HG03378 (cell line): ENCODE data around the gene MOB1B.
"Not testable (repeated sequence)": the region's sequence is repeated elsewhere in the genome, so short reads cannot be mapped to it uniquely, and the experiment has no call there.

Experiments used
- ATAC-seq: cut with Tn5 transposase; IDR thresholded peaks from one replicate; pipeline ENCODE4 v1.9.1; 2021; ENCODE audit warnings: mild to moderate bottlenecking, moderate library complexity; ENCODE audit not compliant: unreplicated experiment

The MOB1B gene

GRCh38 chr4:70901984-70902576 is at the start of gene MOB1B:
Gene MOB1B (plus strand): TSS chr4:70902369. CDS start chr4:70902537, 168 bp downstream.
- peak; percentile 88 for ATAC-seq

- ATAC-seq = no peak
Observed at GRCh38 chr4:70855464-70855863, 46.7 kb upstream of the MOB1B start.

- ATAC-seq = no peak
Observed at GRCh38 chr4:70858454-70858853, 43.7 kb upstream of the MOB1B start.

GRCh38 chr4:70859066-70859465 is 43.1 kb upstream of the MOB1B start:
- ATAC-seq = no peak

- peak; percentile 88 for ATAC-seq
Observed at GRCh38 chr4:70863099-70863790, 38.9 kb upstream of the MOB1B start.

- ATAC-seq = no peak
Observed at GRCh38 chr4:70868778-70869177, 33.4 kb upstream of the MOB1B start.

GRCh38 chr4:70873216-70873615 is 29.0 kb upstream of the MOB1B start:
- ATAC-seq = no peak

GRCh38 chr4:70874268-70875156 is 27.7 kb upstream of the MOB1B start:
- peak; percentile 82 for ATAC-seq

- no peak for ATAC-seq
Observed at GRCh38 chr4:70877556-70877955, 24.6 kb upstream of the MOB1B start.

- no peak for ATAC-seq
Observed at GRCh38 chr4:70880739-70881138, 21.4 kb upstream of the MOB1B start.

- ATAC-seq = no peak
Observed at GRCh38 chr4:70885174-70885573, 17.0 kb upstream of the MOB1B start.

- no peak for ATAC-seq
Observed at GRCh38 chr4:70892086-70892769, 9.9 kb upstream of the MOB1B start.

GRCh38 chr4:70893790-70894189 is 8.4 kb upstream of the MOB1B start:
- no peak for ATAC-seq

GRCh38 chr4:70895405-70895804 is 6.8 kb upstream of the MOB1B start:
- no peak for ATAC-seq

- no peak for ATAC-seq
Observed at GRCh38 chr4:70895811-70896491, 6.2 kb upstream of the MOB1B start.

- not testable (repeated sequence) for ATAC-seq
Observed at GRCh38 chr4:70898581-70898980, 3.6 kb upstream of the MOB1B start.

- ATAC-seq = peak; percentile 18
Observed at GRCh38 chr4:70901607-70901983, 574 bp upstream of the MOB1B start.

GRCh38 chr4:70902577-70903290 is 565 bp downstream of the MOB1B start:
- peak; percentile 38 for ATAC-seq

- ATAC-seq = no peak
Observed at GRCh38 chr4:70903291-70903603, 1.1 kb downstream of the MOB1B start.

GRCh38 chr4:70908993-70909556 is 6.9 kb downstream of the MOB1B start:
- ATAC-seq = no peak
